HL-60 (cell line): ENCODE data around the gene DACT2.

Source experiments
- DNase-seq, 2 experiments: peaks; one replicate each; pipeline ENCODE4 v3.0.0-alpha.2; 2010 to 2020; ENCODE audit warnings: low read depth in 1 of 2, low spot score in 1 of 2
- H3K27ac ChIP-seq: fragments of 250-450 bp; sonication (Bioruptor Pico); replicated peaks from 2 replicates; pipeline ENCODE4 v1.5.1; 2020; ENCODE audit warnings: mild to moderate bottlenecking, moderate library complexity
- H3K27me3 ChIP-seq: fragments of 250-450 bp; sonication (Bioruptor Pico); 2 replicates; pipeline ENCODE4 v1.5.1; 2021; ENCODE audit warnings: mild to moderate bottlenecking, moderate library complexity; ENCODE audit not compliant: insufficient read depth, poor library complexity, severe bottlenecking
- H3K4me3 ChIP-seq: replicated peaks from 2 replicates; pipeline ENCODE4 v1.5.1; 2011; ENCODE audit warnings: mild to moderate bottlenecking, control low read depth, low read length; ENCODE audit not compliant: insufficient read depth
- GABPA ChIP-seq: IDR thresholded peaks from 2 replicates; pipeline ENCODE4 v1.6.1; 2012; ENCODE audit warnings: low read depth
- POLR2AphosphoS5 ChIP-seq: IDR thresholded peaks from 2 replicates; pipeline ENCODE4 v1.6.1; 2012; ENCODE audit warnings: low read depth
- SPI1 ChIP-seq: IDR thresholded peaks from 2 replicates; pipeline ENCODE4 v1.6.1; 2012; ENCODE audit warnings: low read depth, mild to moderate bottlenecking, borderline replicate concordance
- TF ChIP-seq, protein P1 (sequence below): IDR thresholded peaks from one replicate; pipeline ENCODE4 v1.5.1; 2011; ENCODE audit warnings: low read length, control low read depth, inconsistent platforms; ENCODE audit not compliant: insufficient read depth
- TF ChIP-seq, protein P2 (sequence below): IDR thresholded peaks from 2 replicates; pipeline ENCODE4 v1.6.1; 2012; ENCODE audit warnings: low read depth; ENCODE audit not compliant: insufficient replicate concordance

DACT2 gene

DNA sequence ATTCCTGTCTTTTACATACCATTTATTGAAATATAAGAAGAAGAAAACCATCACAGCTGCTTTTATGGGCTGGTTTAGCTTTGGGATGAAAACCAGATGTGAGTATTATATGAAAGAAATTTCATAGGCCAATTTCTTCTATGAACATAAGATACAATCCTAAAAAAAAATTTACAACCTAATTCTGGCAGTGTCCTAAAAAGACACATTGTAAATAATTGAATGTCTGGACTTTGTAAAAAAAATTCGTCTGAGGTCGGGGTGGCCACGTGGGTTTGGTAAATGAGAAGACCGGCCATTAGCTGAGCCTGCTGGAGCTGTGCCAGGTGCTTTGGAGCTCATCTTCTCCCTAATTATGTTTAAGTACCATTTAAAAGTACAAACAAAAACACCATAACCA lies 26.8 kb downstream of the DACT2 start:
- Histone ChIP-seq H3K27ac (no peak overlapping the region), H3K4me3 (no peak overlapping the region), H3K27me3 (no peaks in the 10 kb centered on the region)
- TF ChIP-seq POLR2AphosphoS5, result no peak
- TF ChIP-seq, protein P1, sequence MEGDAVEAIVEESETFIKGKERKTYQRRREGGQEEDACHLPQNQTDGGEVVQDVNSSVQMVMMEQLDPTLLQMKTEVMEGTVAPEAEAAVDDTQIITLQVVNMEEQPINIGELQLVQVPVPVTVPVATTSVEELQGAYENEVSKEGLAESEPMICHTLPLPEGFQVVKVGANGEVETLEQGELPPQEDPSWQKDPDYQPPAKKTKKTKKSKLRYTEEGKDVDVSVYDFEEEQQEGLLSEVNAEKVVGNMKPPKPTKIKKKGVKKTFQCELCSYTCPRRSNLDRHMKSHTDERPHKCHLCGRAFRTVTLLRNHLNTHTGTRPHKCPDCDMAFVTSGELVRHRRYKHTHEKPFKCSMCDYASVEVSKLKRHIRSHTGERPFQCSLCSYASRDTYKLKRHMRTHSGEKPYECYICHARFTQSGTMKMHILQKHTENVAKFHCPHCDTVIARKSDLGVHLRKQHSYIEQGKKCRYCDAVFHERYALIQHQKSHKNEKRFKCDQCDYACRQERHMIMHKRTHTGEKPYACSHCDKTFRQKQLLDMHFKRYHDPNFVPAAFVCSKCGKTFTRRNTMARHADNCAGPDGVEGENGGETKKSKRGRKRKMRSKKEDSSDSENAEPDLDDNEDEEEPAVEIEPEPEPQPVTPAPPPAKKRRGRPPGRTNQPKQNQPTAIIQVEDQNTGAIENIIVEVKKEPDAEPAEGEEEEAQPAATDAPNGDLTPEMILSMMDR, result no peak
- TF ChIP-seq SPI1, result no peak
- TF ChIP-seq, protein P2, sequence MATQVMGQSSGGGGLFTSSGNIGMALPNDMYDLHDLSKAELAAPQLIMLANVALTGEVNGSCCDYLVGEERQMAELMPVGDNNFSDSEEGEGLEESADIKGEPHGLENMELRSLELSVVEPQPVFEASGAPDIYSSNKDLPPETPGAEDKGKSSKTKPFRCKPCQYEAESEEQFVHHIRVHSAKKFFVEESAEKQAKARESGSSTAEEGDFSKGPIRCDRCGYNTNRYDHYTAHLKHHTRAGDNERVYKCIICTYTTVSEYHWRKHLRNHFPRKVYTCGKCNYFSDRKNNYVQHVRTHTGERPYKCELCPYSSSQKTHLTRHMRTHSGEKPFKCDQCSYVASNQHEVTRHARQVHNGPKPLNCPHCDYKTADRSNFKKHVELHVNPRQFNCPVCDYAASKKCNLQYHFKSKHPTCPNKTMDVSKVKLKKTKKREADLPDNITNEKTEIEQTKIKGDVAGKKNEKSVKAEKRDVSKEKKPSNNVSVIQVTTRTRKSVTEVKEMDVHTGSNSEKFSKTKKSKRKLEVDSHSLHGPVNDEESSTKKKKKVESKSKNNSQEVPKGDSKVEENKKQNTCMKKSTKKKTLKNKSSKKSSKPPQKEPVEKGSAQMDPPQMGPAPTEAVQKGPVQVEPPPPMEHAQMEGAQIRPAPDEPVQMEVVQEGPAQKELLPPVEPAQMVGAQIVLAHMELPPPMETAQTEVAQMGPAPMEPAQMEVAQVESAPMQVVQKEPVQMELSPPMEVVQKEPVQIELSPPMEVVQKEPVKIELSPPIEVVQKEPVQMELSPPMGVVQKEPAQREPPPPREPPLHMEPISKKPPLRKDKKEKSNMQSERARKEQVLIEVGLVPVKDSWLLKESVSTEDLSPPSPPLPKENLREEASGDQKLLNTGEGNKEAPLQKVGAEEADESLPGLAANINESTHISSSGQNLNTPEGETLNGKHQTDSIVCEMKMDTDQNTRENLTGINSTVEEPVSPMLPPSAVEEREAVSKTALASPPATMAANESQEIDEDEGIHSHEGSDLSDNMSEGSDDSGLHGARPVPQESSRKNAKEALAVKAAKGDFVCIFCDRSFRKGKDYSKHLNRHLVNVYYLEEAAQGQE, result no peak
- no peak for TF ChIP-seq GABPA
- DNase-seq, result no peak

DNA sequence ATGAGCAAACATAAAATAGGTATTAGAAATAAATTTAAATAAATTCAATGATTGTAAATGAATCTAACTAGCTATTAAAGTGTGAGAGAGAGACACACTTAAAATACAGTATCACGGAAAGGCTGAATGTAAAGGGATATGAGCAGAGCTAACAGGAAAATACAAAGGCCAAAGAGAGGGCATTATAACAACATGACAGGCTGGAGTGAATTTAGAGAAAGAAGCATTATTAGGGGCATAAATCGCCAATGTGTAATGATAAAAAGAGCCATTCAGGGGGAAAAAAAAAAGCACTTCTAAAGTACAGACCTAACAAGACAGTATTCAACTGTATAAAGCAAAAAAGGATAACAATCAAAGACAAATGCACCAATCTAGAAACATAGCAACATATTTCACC lies 28.1 kb downstream of the DACT2 start:
- TF ChIP-seq SPI1 (no peak), POLR2AphosphoS5 (no peak), GABPA (no peak)
- TF ChIP-seq, protein P1, result no peak
- TF ChIP-seq, protein P2, result no peak
- Histone ChIP-seq H3K27me3 (no peaks in the 10 kb centered on the region), H3K4me3 (no peak overlapping the region), H3K27ac (no peak overlapping the region)
- no peak for DNase-seq

DNA sequence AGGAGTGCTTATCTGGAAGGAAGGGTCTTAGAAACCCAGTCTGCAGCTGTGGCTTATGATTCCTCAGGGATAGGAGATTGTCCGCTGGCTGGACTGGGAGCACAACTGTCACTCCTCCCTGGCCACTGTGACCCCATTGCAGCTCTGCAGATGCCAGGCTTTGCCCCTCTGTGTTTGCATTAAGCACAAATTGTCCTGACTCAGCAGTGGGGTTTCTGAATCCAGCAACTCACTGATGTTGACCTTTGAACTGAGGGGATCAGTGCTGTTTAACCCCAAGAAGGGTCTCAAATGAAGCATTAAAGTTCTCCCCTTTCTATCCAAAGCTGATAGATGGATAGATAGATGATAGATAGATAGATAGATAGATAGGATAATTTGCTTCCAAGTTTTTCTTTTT lies 29.5 kb downstream of the DACT2 start:
- no peaks in the 10 kb centered on the region for H3K27me3 ChIP-seq
- TF ChIP-seq SPI1 (no peak), POLR2AphosphoS5 (no peak), GABPA (no peak)
- TF ChIP-seq, protein P2, result no peak
- TF ChIP-seq, protein P1, result no peak
- H3K27ac ChIP-seq, result no peak overlapping the region
- no peak overlapping the region for H3K4me3 ChIP-seq
- DNase-seq, result no peak
